Ammon's horn (tissue), 1 donor: ENCODE data around the gene IFNA16.
"Not testable (repeated sequence)": the region's sequence is repeated elsewhere in the genome, so short reads cannot be mapped to it uniquely, and the experiment has no call there.

Source experiments
- DNase-seq: peaks from one replicate; pipeline ENCODE4 v3.0.0-alpha.2; 2016; ENCODE audit warnings: low spot score

IFNA16 gene

DNA sequence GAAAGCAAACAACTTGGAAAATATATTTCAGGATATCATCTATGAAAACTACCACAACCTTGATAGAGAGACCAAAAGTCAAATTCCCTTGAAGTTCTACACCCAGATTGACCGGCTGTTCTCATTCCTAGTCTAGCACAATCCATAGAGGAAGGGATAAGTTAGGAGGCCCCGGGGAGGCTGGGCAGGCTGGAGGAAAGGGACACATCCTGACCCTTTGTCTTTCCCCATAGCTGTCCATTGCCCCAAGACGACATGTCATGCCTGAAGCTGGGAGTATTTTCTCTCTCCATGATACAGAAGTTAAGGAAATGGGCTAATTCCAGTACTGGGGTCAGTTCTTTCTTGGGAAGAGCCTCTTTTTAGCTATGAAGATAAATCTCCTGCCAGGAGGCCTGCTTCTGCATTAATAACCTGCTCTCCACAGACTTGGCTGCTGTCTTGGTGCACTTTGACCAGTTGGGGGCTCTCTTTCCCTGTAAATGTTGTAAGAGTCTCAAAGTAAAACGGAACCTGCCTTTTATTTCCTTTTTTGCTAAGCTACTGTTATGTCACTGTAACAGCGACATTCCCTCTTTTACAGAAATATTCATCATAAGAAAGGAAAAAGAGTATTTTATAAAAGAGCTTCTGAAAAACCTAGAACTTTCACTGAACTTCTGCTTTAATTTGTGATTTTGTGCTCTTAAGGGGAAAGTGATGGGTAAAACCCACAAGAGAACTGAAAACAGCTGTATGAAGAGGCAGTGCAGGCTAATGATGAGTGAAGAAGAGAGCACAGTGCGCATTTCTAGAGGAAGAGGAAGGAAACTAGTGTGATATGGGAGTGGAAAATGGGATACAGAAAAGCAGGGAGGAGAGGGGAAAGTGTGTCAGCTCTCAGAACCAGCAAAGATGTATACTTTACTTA is 22.0 kb downstream of the IFNA16 start:
- DNase-seq: peak; percentile 21

DNA sequence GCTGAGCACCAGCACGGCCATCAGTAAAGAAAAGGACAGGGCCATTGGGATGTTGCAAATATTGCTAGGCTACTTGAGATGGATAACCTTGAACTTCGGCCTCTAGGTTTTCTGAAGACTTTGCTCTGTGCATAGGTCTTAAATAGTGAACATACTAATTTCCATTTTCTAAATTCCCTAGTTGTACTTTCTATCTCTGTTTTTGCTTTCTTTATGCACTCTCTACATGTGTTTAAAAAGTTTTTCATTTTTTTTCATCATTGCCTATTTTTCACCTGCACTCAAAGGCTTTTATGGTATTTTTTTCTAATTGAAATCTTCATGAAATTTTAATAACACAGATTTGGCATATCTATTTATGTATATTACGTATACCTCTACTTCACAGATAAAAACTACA is 29.6 kb downstream of the IFNA16 start, which contains the start of gene IFNA4:
Gene IFNA4, minus strand, starts transcription at position 101 of the 400 bp plus-strand sequence. Its CDS starts 56 bp downstream, at position 45.
- not testable (repeated sequence) for DNase-seq

DNA sequence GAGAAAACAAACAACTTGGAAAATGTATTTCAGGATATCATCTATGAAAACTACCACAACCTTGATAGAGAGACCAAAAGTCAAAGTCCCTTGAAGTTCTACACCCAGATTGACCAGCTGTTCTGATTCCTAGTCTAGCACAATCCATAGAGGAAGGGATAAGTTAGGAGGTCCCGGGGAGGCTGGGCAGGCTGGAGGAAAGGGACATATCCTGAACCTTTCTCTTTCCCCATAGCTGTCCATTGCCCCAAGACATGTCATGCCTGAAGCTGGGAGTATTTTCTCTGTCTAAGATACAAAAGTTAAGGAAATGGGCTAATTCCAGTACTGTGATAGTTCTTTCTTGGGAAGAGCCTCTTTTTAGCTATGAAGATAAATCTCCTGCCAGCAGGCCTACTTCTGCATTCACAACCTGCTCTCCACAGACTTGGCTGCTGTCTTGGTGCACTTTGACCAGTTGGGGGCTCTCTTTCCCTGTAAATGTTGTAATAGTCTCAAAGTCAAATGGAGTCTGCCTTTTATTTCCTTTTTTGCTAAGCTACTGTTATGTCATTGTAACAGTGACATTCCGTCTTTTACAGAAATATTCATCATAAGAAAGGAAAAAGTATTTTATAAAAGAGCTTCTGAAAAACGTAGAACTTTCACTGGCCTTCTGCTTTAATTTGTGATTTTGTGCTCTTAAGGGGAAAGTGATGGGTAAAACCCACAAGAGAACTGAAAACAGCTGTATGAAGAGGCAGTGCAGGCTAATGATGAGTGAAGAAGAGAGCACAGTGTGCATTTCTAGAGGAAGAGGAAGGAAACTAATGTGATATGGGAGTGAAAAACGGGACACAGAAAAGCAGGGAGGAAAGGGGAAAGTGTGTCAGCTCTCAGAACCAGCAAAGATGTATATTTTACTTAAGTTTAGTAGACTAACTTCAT is 34.0 kb downstream of the IFNA16 start:
- DNase-seq: not testable (repeated sequence)

DNA sequence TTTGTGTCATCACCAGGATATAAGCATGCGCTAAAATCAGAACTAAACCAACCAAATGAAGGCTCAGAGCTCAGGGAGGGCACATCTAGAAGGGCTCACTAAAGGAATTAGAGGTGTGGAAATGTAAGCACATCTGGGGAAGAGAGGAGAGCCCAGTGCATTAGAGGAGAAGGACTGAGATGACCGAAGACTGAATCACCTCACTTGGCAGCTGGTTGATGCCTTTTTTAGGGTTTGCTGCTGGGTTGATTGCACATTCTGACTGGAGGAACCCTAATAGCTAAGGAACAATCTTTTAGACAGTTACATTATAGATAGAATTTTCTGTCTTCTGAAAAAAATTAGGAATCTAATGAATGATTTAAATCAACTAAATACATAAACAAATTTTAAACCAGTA is 42.4 kb downstream of the IFNA16 start:
- DNase-seq: no peak

DNA sequence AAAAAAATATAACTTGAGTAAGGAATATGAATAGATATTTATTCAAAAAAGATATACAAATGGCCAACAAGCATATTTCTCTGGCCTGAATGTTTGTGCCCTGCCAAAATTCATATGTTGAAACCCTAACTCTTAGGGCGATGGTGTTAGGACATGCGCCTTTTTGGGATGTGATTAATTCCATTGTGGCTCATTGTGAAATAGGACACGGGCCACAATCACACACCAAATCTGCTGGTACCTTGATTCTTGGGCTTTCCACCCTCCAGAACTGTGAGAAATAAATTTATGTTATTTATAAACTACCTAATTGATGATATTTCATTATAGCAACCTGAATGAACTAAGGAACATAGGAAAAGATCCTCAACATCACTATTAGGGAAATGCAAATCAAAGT is 45.0 kb downstream of the IFNA16 start:
- DNase-seq: no peak

DNA sequence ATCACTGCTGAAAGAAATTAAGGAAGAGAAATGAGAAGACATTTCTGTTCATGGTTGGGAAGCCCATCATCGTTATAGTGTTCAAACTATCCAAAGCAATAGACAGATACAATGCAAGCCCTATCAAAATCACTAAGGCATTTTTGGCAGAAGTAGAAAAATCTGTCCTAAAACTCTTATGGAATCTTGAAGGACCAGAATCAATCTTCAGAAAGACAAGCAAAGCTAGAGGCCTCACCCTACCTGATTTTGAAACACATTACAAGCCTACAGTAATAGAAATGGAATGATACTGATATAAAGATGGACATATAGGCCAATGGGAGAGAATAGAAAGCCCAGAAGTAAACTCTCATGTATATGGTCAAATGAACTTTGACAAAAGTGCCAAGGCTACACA is 45.8 kb downstream of the IFNA16 start:
- DNase-seq: no peak

DNA sequence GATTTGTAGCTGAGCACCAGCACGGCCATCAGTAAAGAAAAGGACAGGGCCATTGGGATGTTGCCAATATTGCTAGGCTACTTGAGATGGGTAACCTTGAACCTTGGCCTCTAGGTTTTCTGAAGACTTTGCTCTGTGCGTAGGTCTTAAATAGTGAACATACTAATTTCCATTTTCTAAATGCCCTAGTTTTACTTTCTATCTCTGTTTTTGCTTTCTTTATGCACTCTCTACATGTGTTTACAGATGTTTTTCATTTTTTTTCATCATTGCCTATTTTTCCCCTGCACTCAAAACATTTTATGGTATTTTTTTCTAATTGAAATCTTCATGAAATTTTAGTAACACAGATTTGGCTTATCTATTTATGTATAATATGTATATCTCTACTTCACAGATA is 50.6 kb downstream of the IFNA16 start, which contains the start of gene IFNA21:
Gene IFNA21, minus strand, starts transcription at position 101 of the 400 bp plus-strand sequence. Its CDS starts 48 bp downstream, at position 53.
- not testable (repeated sequence) for DNase-seq
